H9 (cell line): ENCODE results near the gene FXYD2. TPM values are rescaled to one million over a fixed set of nuclear protein-coding genes. Genes with fewer than 3 reads are reported as not detected.
A peak's percentile ranks its signal among the peaks of the same experiment; 100 is the strongest.

ENCODE experiments used
- DNase-seq: peaks from one replicate; pipeline ENCODE4 v3.0.0-alpha.2; 2017
- H2AFZ ChIP-seq: one replicate; pipeline ENCODE4 v1.6.1; 2013; ENCODE audit warnings: mild to moderate bottlenecking, low read length, control low read depth, moderate library complexity
- H2AK5ac ChIP-seq: 2 replicates; pipeline ENCODE4 v1.6.1; 2013; ENCODE audit warnings: low read length, control low read depth, mixed read lengths; ENCODE audit not compliant: insufficient read length
- H2BK120ac ChIP-seq: one replicate; pipeline ENCODE4 v1.6.1; 2013; ENCODE audit warnings: low read depth, mild to moderate bottlenecking, low read length, control low read depth, inconsistent platforms; ENCODE audit not compliant: poor library complexity, severe bottlenecking
- H2BK12ac ChIP-seq: 2 replicates; pipeline ENCODE4 v1.6.1; 2013; ENCODE audit warnings: low read length, control low read depth, mixed read lengths, low read depth; ENCODE audit not compliant: insufficient read length
- H2BK15ac ChIP-seq: 2 replicates; pipeline ENCODE4 v1.6.1; 2013; ENCODE audit warnings: low read depth, low read length, control low read depth
- H2BK20ac ChIP-seq: one replicate; pipeline ENCODE4 v1.6.1; 2013; ENCODE audit warnings: low read depth, mild to moderate bottlenecking, low read length, control low read depth, inconsistent platforms; ENCODE audit not compliant: poor library complexity, severe bottlenecking
- H2BK5ac ChIP-seq: 2 replicates; pipeline ENCODE4 v1.6.1; 2013; ENCODE audit warnings: low read length, control low read depth, mixed read lengths; ENCODE audit not compliant: insufficient read length
- H3K14ac ChIP-seq: 2 replicates; pipeline ENCODE4 v1.6.1; 2013; ENCODE audit warnings: low read length, control low read depth; ENCODE audit not compliant: insufficient read depth
- H3K18ac ChIP-seq: 2 replicates; pipeline ENCODE4 v1.6.1; 2013; ENCODE audit warnings: low read depth, mild to moderate bottlenecking, mixed read lengths, low read length, control low read depth; ENCODE audit not compliant: insufficient read length
- H3K23ac ChIP-seq: 2 replicates; pipeline ENCODE4 v1.6.1; 2013; ENCODE audit warnings: low read length, control low read depth, mixed read lengths, low read depth; ENCODE audit not compliant: insufficient read length
- H3K23me2 ChIP-seq: 2 replicates; pipeline ENCODE4 v1.6.1; 2013; ENCODE audit warnings: low read depth, mild to moderate bottlenecking, mixed read lengths, low read length, control low read depth; ENCODE audit not compliant: insufficient read length, poor library complexity, severe bottlenecking
- H3K27ac ChIP-seq: 2 replicates; pipeline ENCODE4 v1.5.1; 2013; ENCODE audit warnings: low read length, control low read depth, mixed read lengths, low read depth; ENCODE audit not compliant: insufficient read length
- H3K27me3 ChIP-seq: 2 replicates; pipeline ENCODE4 v1.6.1; 2013; ENCODE audit warnings: low read length, control low read depth, inconsistent platforms; ENCODE audit not compliant: insufficient read depth
- H3K4ac ChIP-seq: 2 replicates; pipeline ENCODE4 v1.6.1; 2013; ENCODE audit warnings: low read depth, mild to moderate bottlenecking, control low read depth, inconsistent platforms, low read length, moderate library complexity
- H3K4me1 ChIP-seq: 2 replicates; pipeline ENCODE4 v1.6.1; 2013; ENCODE audit warnings: low read length, control low read depth, inconsistent platforms; ENCODE audit not compliant: insufficient read depth
- H3K4me2 ChIP-seq: 2 replicates; pipeline ENCODE4 v1.6.1; 2013; ENCODE audit warnings: low read length, control low read depth, mixed read lengths; ENCODE audit not compliant: insufficient read length, insufficient read depth
- H3K56ac ChIP-seq: 2 replicates; pipeline ENCODE4 v1.6.1; 2013; ENCODE audit warnings: low read depth, mild to moderate bottlenecking, mixed read lengths, low read length, control low read depth; ENCODE audit not compliant: insufficient read length
- H3K79me1 ChIP-seq: 2 replicates; pipeline ENCODE4 v1.6.1; 2013; ENCODE audit warnings: low read depth, mild to moderate bottlenecking, moderate library complexity, low read length, control low read depth, inconsistent platforms; ENCODE audit not compliant: insufficient read depth, poor library complexity, severe bottlenecking
- H3K79me2 ChIP-seq: 2 replicates; pipeline ENCODE4 v1.6.1; 2013; ENCODE audit warnings: low read length, control low read depth, inconsistent platforms; ENCODE audit not compliant: insufficient read depth
- H3K9ac ChIP-seq: 2 replicates; pipeline ENCODE4 v1.6.1; 2013; ENCODE audit warnings: low read length, control low read depth, mixed read lengths; ENCODE audit not compliant: insufficient read length; ENCODE audit errors: extremely low read depth
- H3K9me3 ChIP-seq: one replicate; pipeline ENCODE4 v1.6.1; 2013; ENCODE audit warnings: low read depth, low read length, inconsistent platforms; ENCODE audit not compliant: control insufficient read depth
- H3T11ph ChIP-seq: one replicate; pipeline ENCODE4 v1.6.1; 2013; ENCODE audit warnings: mild to moderate bottlenecking, low read length, control low read depth, inconsistent platforms
- H4K20me1 ChIP-seq: one replicate; pipeline ENCODE4 v1.6.1; 2013; ENCODE audit not compliant: control insufficient read depth, insufficient read length, insufficient read depth
- H4K5ac ChIP-seq: 2 replicates; pipeline ENCODE4 v1.6.1; 2013; ENCODE audit warnings: low read depth, mild to moderate bottlenecking, mixed read lengths, low read length, control low read depth; ENCODE audit not compliant: insufficient read length
- H4K8ac ChIP-seq: replicated peaks from 2 replicates; pipeline ENCODE4 v1.6.1; 2013; ENCODE audit warnings: low read length, control low read depth, mixed read lengths, low read depth; ENCODE audit not compliant: insufficient read length
- H4K91ac ChIP-seq: 2 replicates; pipeline ENCODE4 v1.6.1; 2013; ENCODE audit warnings: low read depth, mild to moderate bottlenecking, moderate library complexity, mixed read lengths, low read length, control low read depth; ENCODE audit not compliant: insufficient read length
- H3K27ac Mint-ChIP-seq, 3 experiments: 2 replicates in 2 of 3; 3 replicates in 1 of 3; pipeline ENCODE4 v1.8.0; 2020 to 2021; ENCODE audit warnings: mixed read lengths in 3 of 3, mild to moderate bottlenecking in 1 of 3, moderate library complexity in 1 of 3
- H3K27me3 Mint-ChIP-seq: 2 replicates; pipeline ENCODE4 v1.8.0; 2021; ENCODE audit warnings: low read depth, mild to moderate bottlenecking, moderate library complexity, mixed read lengths
- H3K36me3 Mint-ChIP-seq, 3 experiments: 2 replicates in 2 of 3; 3 replicates in 1 of 3; pipeline ENCODE4 v1.8.0; 2020 to 2021; ENCODE audit warnings: low read depth in 3 of 3, mixed read lengths in 3 of 3; ENCODE audit not compliant: insufficient read depth in 1 of 3
- H3K4me1 Mint-ChIP-seq, 2 experiments: 2 replicates each; pipeline ENCODE4 v1.8.0; 2020; ENCODE audit warnings: mixed read lengths in 2 of 2
- H3K4me3 Mint-ChIP-seq, 2 experiments: 2 replicates in 1 of 2; 3 replicates in 1 of 2; pipeline ENCODE4 v1.8.0; 2020 to 2021; ENCODE audit warnings: mild to moderate bottlenecking in 2 of 2, mixed read lengths in 2 of 2, moderate library complexity in 1 of 2
- H3K9me3 Mint-ChIP-seq, 2 experiments: 2 replicates in 1 of 2; 3 replicates in 1 of 2; pipeline ENCODE4 v1.8.0; 2020; ENCODE audit warnings: mild to moderate bottlenecking in 2 of 2, mixed read lengths in 2 of 2, moderate library complexity in 1 of 2
- CTCF ChIP-seq: fragments of 200-600 bp; sonication (generic); conservative IDR thresholded peaks from 3 replicates; pipeline ENCODE4 v1.8.0; 2021; ENCODE audit warnings: antibody characterized with exemption, mild to moderate bottlenecking
- WGBS: extraction: QIAGEN DNeasy Blood & Tissue Kit; methylation state at CpG from one replicate; pipeline ENCODE4 v1.1.7; 2013; ENCODE audit warnings: missing lambda C conversion rate, low lambda C conversion rate, mixed read lengths; ENCODE audit not compliant: insufficient read length; ENCODE audit errors: extremely low coverage; 5-methylcytosine and 5-hydroxymethylcytosine counted together
- total RNA-seq: library from RNA; stranded (reverse); gene quantifications from 2 replicates; pipeline ENCODE4 v1.2.1, GENCODE V29; 2021

FXYD2 gene
- total RNA-seq, 1 experiment from 2014 or later, result 0.79 TPM

GRCh38 chr11:117855186-117855845 lies 30.8 kb upstream of the FXYD2 start:
- Histone ChIP-seq H2BK20ac (no peak overlapping the region), H3K27ac (no peak overlapping the region), H3K4ac (no peak overlapping the region), H3K27me3 (no peaks in the 10 kb centered on the region), H2AK5ac (no peak overlapping the region), H3K14ac (0 out of 2 replicates have a peak overlapping the region, but pooled peaks have one; percentile 5), H3K79me2 (no peaks in the 10 kb centered on the region), H4K91ac (no peak overlapping the region), H2AFZ (no peak overlapping the region), H3K23ac (no peak overlapping the region), H3K79me1 (no peaks in the 10 kb centered on the region), H2BK5ac (no peak overlapping the region), H3K56ac (no peak overlapping the region), H3K23me2 (no peaks in the 10 kb centered on the region), H3K4me1 (peaks cover 2% of the 10 kb centered on the region; the same call in 1 of the 2 replicates), H2BK12ac (no peak overlapping the region), H4K8ac (no peak overlapping the region), H4K20me1 (no peaks in the 10 kb centered on the region), H3K18ac (no peak overlapping the region), H3K9me3 (no peaks in the 10 kb centered on the region), H3K9ac (no peak overlapping the region), H2BK120ac (no peak overlapping the region), H3T11ph (no peak overlapping the region), H2BK15ac (no peak overlapping the region), H4K5ac (no peak overlapping the region), H3K4me2 (no peak overlapping the region)
- peak; percentile 26 for DNase-seq
- no peak for TF ChIP-seq CTCF
- Mint-ChIP-seq H3K9me3 (peaks cover 6 to 10% of the 10 kb centered on the region in 2 experiments), H3K27ac (no peak overlapping the region), H3K36me3 (peaks cover 0 to 17% (median 15%) of the 10 kb centered on the region in 3 experiments; a peak in 6 of 7 replicates), H3K27me3 (no peaks in the 10 kb centered on the region; the same call in none of the 2 replicates), H3K4me3 (no peak overlapping the region), H3K4me1 (peaks cover 21 to 38% of the 10 kb centered on the region in 2 experiments)
- WGBS, result no CpG with 5 or more reads among the region's 12 CpGs
